B cell (primary cell): ENCODE measurements around the gene SLC39A1. TPM values are rescaled to one million over a fixed set of nuclear protein-coding genes. Genes with fewer than 3 reads are reported as not detected.

Experiments
- ATAC-seq: fragments of 200-7000 bp; cut with Tn5 transposase; one replicate; pipeline ENCODE4 v1.10.0; 2021; ENCODE audit warnings: low read depth, mild to moderate bottlenecking, moderate number of reproducible peaks, moderate library complexity
- CTCF ChIA-PET: fragments of 350-600 bp; sonication (Branson Sonifier 250); formaldehyde crosslinking; loops from one replicate; lab custom pipeline; 2021; ENCODE audit warnings: antibody characterized with exemption, inconsistent platforms; lab: Charles Lee
- POLR2A ChIA-PET: fragments of 350-600 bp; sonication (Branson Sonifier 250); formaldehyde crosslinking; loops from one replicate; lab custom pipeline; 2021; ENCODE audit warnings: antibody characterized with exemption; lab: Charles Lee
- DNase-seq: peaks from one replicate; pipeline ENCODE4 v3.0.0; 2013
- H2AFZ ChIP-seq: 2 replicates; pipeline ENCODE4 v1.6.1; 2012; ENCODE audit warnings: mild to moderate bottlenecking, low read depth, low read length; ENCODE audit not compliant: insufficient read depth, poor library complexity, severe bottlenecking
- H3K27ac ChIP-seq, 2 donors: 1 replicate in 1 of 2; 2 replicates in 1 of 2; pipeline ENCODE4 v1.5.1; 2012 to 2013; ENCODE audit warnings: low read length in 2 of 2, mild to moderate bottlenecking in 2 of 2, moderate library complexity in 1 of 2
- H3K27me3 ChIP-seq, 4 experiments: fragments of 200-600 bp in 1 of 4; sonication (generic) in 1 of 4; replicated peaks in 1 of 4; 1 replicate in 2 of 4; 2 replicates in 2 of 4; pipeline versions ENCODE4 v1.6.1 to v1.7.0; 2013 to 2016; ENCODE audit warnings: low read length in 3 of 4, mild to moderate bottlenecking in 2 of 4, mixed read lengths in 1 of 4, moderate library complexity in 1 of 4; ENCODE audit not compliant: insufficient read depth in 4 of 4, control insufficient read depth in 3 of 4; ENCODE audit errors: control extremely low read depth in 1 of 4
- H3K36me3 ChIP-seq, 2 experiments: replicated peaks in 1 of 2; 1 replicate in 1 of 2; 2 replicates in 1 of 2; pipeline versions ENCODE4 v1.6.1 to v1.7.1; 2013; ENCODE audit warnings: low read length in 1 of 2; ENCODE audit not compliant: insufficient read depth in 2 of 2, control insufficient read depth in 1 of 2; ENCODE audit errors: control extremely low read depth in 1 of 2, extremely low read depth in 1 of 2
- H3K4me1 ChIP-seq, 2 donors: fragments of 200-600 bp in 1 of 2; sonication (generic) in 1 of 2; 1 replicate in 1 of 2; 2 replicates in 1 of 2; pipeline versions ENCODE4 v1.5.1 to v1.6.1; 2013 to 2017; ENCODE audit warnings: low read length in 2 of 2; ENCODE audit not compliant: control insufficient read depth in 2 of 2, insufficient read depth in 2 of 2
- H3K4me2 ChIP-seq: replicated peaks from 2 replicates; pipeline ENCODE3; 2012; ENCODE audit warnings: mild to moderate bottlenecking, low read depth, low read length; ENCODE audit not compliant: poor library complexity, severe bottlenecking
- H3K4me3 ChIP-seq, 5 experiments: fragments of 200-600 bp in 1 of 5; sonication (generic) in 1 of 5; 1 replicate in 3 of 5; 2 replicates in 2 of 5; pipeline versions ENCODE4 v1.5.1 to v1.7.0; 2011 to 2016; ENCODE audit warnings: low read length in 4 of 5, mild to moderate bottlenecking in 4 of 5, low read depth in 2 of 5, control low read depth in 1 of 5, moderate library complexity in 1 of 5; ENCODE audit not compliant: insufficient read depth in 1 of 5; ENCODE audit errors: control extremely low read depth in 1 of 5, extremely low read depth in 1 of 5
- H3K79me2 ChIP-seq: fragments of 200-600 bp; sonication (generic); one replicate; pipeline ENCODE4 v1.6.0; 2016; ENCODE audit warnings: low read length; ENCODE audit not compliant: control insufficient read depth, insufficient read depth
- H3K9ac ChIP-seq: fragments of 200-600 bp; sonication (generic); 2 replicates; pipeline ENCODE4 v1.6.1; 2017; ENCODE audit warnings: mild to moderate bottlenecking, low read length, moderate library complexity
- H3K9me3 ChIP-seq, 3 donors: one replicate each; pipeline versions ENCODE4 v1.6.1 to v1.7.1; 2013; ENCODE audit warnings: low read length in 2 of 3; ENCODE audit not compliant: control insufficient read depth in 2 of 3, insufficient read depth in 1 of 3; ENCODE audit errors: control extremely low read depth in 1 of 3
- H4K20me1 ChIP-seq: 2 replicates; pipeline ENCODE4 v1.6.0; 2012; ENCODE audit warnings: mild to moderate bottlenecking, low read length; ENCODE audit not compliant: insufficient read depth, control insufficient read depth, poor library complexity, severe bottlenecking
- H3K27ac Mint-ChIP-seq: one replicate; pipeline ENCODE4 v1.8.0; 2021; ENCODE audit warnings: mixed read lengths
- H3K27me3 Mint-ChIP-seq: one replicate; pipeline ENCODE4 v1.8.0; 2021; ENCODE audit warnings: mixed read lengths
- H3K4me1 Mint-ChIP-seq: one replicate; pipeline ENCODE4 v1.8.0; 2021; ENCODE audit warnings: mixed read lengths
- H3K4me3 Mint-ChIP-seq: one replicate; pipeline ENCODE4 v1.8.0; 2021; ENCODE audit warnings: mixed read lengths
- H3K9me3 Mint-ChIP-seq: one replicate; pipeline ENCODE4 v1.8.0; 2022; ENCODE audit warnings: mixed read lengths; ENCODE audit not compliant: insufficient read depth
- CTCF ChIP-seq: fragments of 200-600 bp; IDR thresholded peaks from one replicate; pipeline ENCODE4 v1.8.0; 2022; ENCODE audit warnings: antibody characterized with exemption, mild to moderate bottlenecking
- EZH2 ChIP-seq: IDR thresholded peaks from 2 replicates; pipeline ENCODE4 v1.6.1; 2012; ENCODE audit warnings: borderline replicate concordance, low read depth, mild to moderate bottlenecking, moderate library complexity, low read length; ENCODE audit not compliant: insufficient read depth, poor library complexity, severe bottlenecking
- WGBS: methylation state at CpG from one replicate; pipeline ENCODE4 v1.1.5; 2013; ENCODE audit warnings: missing lambda C conversion rate; ENCODE audit not compliant: insufficient coverage; 5-methylcytosine and 5-hydroxymethylcytosine counted together
- intact Hi-C: fragments of 100-400 bp; cut with micrococcal nuclease; formaldehyde crosslinking; loops from one replicate; pipeline ENCODE4 v1.10.0; 2022
- polyA plus RNA-seq: library from polyadenylated mRNA; depleted of rRNA; stranded (reverse); fragments of >200 nt; gene quantifications from 2 replicates; pipeline ENCODE4 v1.2.3, GENCODE V29; 2012
- total RNA-seq, 2 donors: library from RNA; stranded (reverse); fragments of 120-200 nt in 1 of 2; gene quantifications; 1 replicate in 1 of 2; 2 replicates in 1 of 2; pipeline versions ENCODE4 v1.2.3 to v1.2.4, GENCODE V29; 2013 to 2022

The SLC39A1 gene
- total and polyA plus RNA-seq, 2 donors (not counting 1 experiment from before 2014, with no cell fraction given): 19.3 to 28.1 TPM

- no peak for DNase-seq
- H3K4me1 Mint-ChIP-seq: peaks cover 41% of the 10 kb centered on the region
- H3K27me3 Mint-ChIP-seq: no peaks in the 10 kb centered on the region
- TF ChIP-seq CTCF: no peak
- no peak for TF ChIP-seq EZH2
- Histone ChIP-seq H2AFZ (peak overlapping the region; percentile 93), H3K27ac (peak overlapping the region in 1 of 2 donors; percentile 94), H3K4me1 (peaks cover 37 to 44% of the 10 kb centered on the region in 2 donors), H3K4me3 (peak overlapping the region in 4 of 5 experiments; percentile 73 to 95 (median 84)), H3K79me2 (peaks cover 38% of the 10 kb centered on the region), H3K9me3 (no peaks in the 10 kb centered on the region), H3K9ac (peak overlapping the region; percentile 90), H4K20me1 (no peaks in the 10 kb centered on the region), H3K4me2 (peak overlapping the region; percentile 95), H3K27me3 (no peaks in the 10 kb centered on the region), H3K36me3 (peaks cover 0 to 5% of the 10 kb centered on the region in 2 experiments)
- intact Hi-C loops: no loop called here
- peak overlapping the region; percentile 82 for H3K27ac Mint-ChIP-seq
- H3K9me3 Mint-ChIP-seq: no peaks in the 10 kb centered on the region
- CTCF ChIA-PET: interaction anchor here (0.8 to 7.5 kb wide), 10 partner anchors 8 to 334 kb away, joined by 3 to 65 read pairs (median 8); partner anchors contain the start of genes CRTC2, DENND4B, GATAD2B and JTB
- WGBS: 26% methylated on average over 9 of the region's 13 CpGs
- peak overlapping the region; percentile 98 for H3K4me3 Mint-ChIP-seq
- POLR2A ChIA-PET: interaction anchor here (0.6 to 5.3 kb wide), 5 partner anchors 11 to 215 kb away, joined by 4 to 64 read pairs (median 25); partner anchors contain the start of genes CRTC2, DENND4B and RPS27
- no peak for ATAC-seq
Measured at GRCh38 chr1:153968408-153968807, 5.1 kb upstream of the SLC39A1 start.

DNA sequence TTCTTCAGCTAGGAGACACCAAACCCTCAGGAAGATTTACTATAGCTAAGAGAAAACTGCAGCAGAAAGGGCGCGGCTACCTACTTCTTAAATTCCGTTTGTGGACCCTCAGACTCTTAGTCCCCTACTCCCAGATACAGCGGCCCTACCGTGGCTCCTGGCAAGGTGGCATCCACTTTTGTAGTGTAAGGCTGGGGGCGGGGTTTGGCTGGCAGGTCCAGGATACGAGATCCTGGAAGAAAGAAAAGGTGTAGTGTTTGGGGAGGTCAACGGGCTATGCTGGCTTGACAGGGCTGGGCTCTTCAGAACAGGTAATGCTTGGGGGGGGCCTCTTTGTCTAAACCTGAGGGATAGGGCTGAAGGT lies 4.6 kb upstream of the SLC39A1 start:
- peaks cover 42% of the 10 kb centered on the region for H3K79me2 ChIP-seq
- DNase-seq (no peak), ATAC-seq (no peak)
- peak overlapping the region; percentile 98 for H3K4me3 Mint-ChIP-seq
- peak overlapping the region; percentile 91 to 94 for H3K27ac ChIP-seq
- TF ChIP-seq CTCF: no peak
- TF ChIP-seq EZH2: no peak
- ChIA-PET CTCF (interaction anchor here (1.0 to 7.5 kb wide), 11 partner anchors 9 to 334 kb away, joined by 3 to 65 read pairs (median 6); partner anchors contain the start of genes CRTC2, DENND4B, GATAD2B and JTB), POLR2A (interaction anchor here (0.6 to 5.3 kb wide), 11 partner anchors 9 to 334 kb away, joined by 3 to 64 read pairs (median 14); partner anchors contain the start of genes CHTOP, CRTC2, DENND4B and GATAD2B)
- H3K9ac ChIP-seq: peak overlapping the region; percentile 90
- WGBS: 0% methylated on average over 5 of the region's 8 CpGs
- H3K27me3 Mint-ChIP-seq: no peaks in the 10 kb centered on the region
- H2AFZ ChIP-seq: peak overlapping the region; percentile 93
- peaks cover 0 to 1% of the 10 kb centered on the region in 2 experiments for H3K36me3 ChIP-seq
- H3K4me1 ChIP-seq: peaks cover 37 to 45% of the 10 kb centered on the region in 2 donors
- no peaks in the 10 kb centered on the region for H3K9me3 ChIP-seq
- peak overlapping the region; percentile 73 to 95 (median 90) for H3K4me3 ChIP-seq
- H3K4me1 Mint-ChIP-seq: peaks cover 43% of the 10 kb centered on the region
- peak overlapping the region; percentile 99 for H3K27ac Mint-ChIP-seq
- H4K20me1 ChIP-seq: no peaks in the 10 kb centered on the region
- peak overlapping the region; percentile 95 for H3K4me2 ChIP-seq
- H3K9me3 Mint-ChIP-seq: no peaks in the 10 kb centered on the region
- no peaks in the 10 kb centered on the region for H3K27me3 ChIP-seq
- intact Hi-C loops: loop anchor here (1.0 kb wide), 4 partner anchors 9 to 45 kb away; partner anchors contain the start of genes CRTC2, DENND4B and JTB
